ENCODE data around the gene SMIM3.

GRCh38 chr5:150765799-150766169, 12.8 kb upstream of the SMIM3 start:
- TF ChIP-seq CTCF (IDR thresholded peaks at IDR 0.05) = no peak
- TF ChIP-seq EP300 (IDR thresholded peaks at IDR 0.05) = no peak
- no peak for TF ChIP-seq POLR2A (IDR thresholded peaks at IDR 0.05)
